SU-DHL-6 (cell line): ENCODE data around the gene NKD1.

Source experiments
- H2AFZ ChIP-seq: fragments of 200-600 bp; sonication (generic); 2 replicates; pipeline ENCODE4 v1.6.1; 2014; ENCODE audit warnings: low read depth, mild to moderate bottlenecking, moderate library complexity, mixed read lengths, antibody characterized with exemption, low read length; ENCODE audit not compliant: severe bottlenecking
- H3F3A ChIP-seq: fragments of 200-600 bp; shearing (Covaris generic); 2 replicates; pipeline ENCODE4 v1.6.0; 2016; ENCODE audit warnings: antibody characterized with exemption, mild to moderate bottlenecking; ENCODE audit not compliant: insufficient read depth
- H3K27ac ChIP-seq: fragments of 200-600 bp; sonication (generic); 2 replicates; pipeline ENCODE4 v1.5.1; 2016; ENCODE audit warnings: low read depth, mild to moderate bottlenecking, low read length, moderate library complexity, mixed read lengths
- H3K27me3 ChIP-seq: fragments of 200-600 bp; sonication (generic), shearing (Covaris generic); 2 replicates; pipeline ENCODE4 v1.6.0; 2014; ENCODE audit warnings: mild to moderate bottlenecking, low read length
- H3K36me3 ChIP-seq: fragments of 200-600 bp; sonication (generic); 2 replicates; pipeline ENCODE4 v1.6.1; 2014; ENCODE audit warnings: mild to moderate bottlenecking, low read length, mixed read lengths
- H3K4me2 ChIP-seq: fragments of 300-600, 200-600 bp; shearing (Covaris generic), sonication (generic); 2 replicates; pipeline ENCODE4 v1.6.0; 2014; ENCODE audit warnings: low read length, low read depth, mild to moderate bottlenecking; ENCODE audit not compliant: poor library complexity, severe bottlenecking
- H3K4me3 ChIP-seq: fragments of 200-600 bp; sonication (generic); 2 replicates; pipeline ENCODE4 v1.5.1; 2014; ENCODE audit warnings: antibody characterized with exemption, low read length, mild to moderate bottlenecking, mixed read lengths; ENCODE audit not compliant: insufficient read depth, poor library complexity, severe bottlenecking
- H3K79me2 ChIP-seq: fragments of 200-600 bp; sonication (generic); 2 replicates; pipeline ENCODE4 v1.6.1; 2014; ENCODE audit warnings: mild to moderate bottlenecking, low read length, moderate library complexity; ENCODE audit not compliant: insufficient read depth
- H3K9ac ChIP-seq: fragments of 200-600 bp; sonication (generic); 2 replicates; pipeline ENCODE4 v1.7.0; 2014; ENCODE audit warnings: mild to moderate bottlenecking, low read length
- H3K9me2 ChIP-seq: fragments of 200-600 bp; sonication (generic); replicated peaks from 2 replicates; pipeline ENCODE4 v1.6.1; 2014; ENCODE audit warnings: low read length; ENCODE audit not compliant: insufficient read depth
- H3K9me3 ChIP-seq: fragments of 200-600 bp; sonication (generic); 2 replicates; pipeline ENCODE4 v1.6.1; 2014; ENCODE audit warnings: low read length, mixed read lengths; ENCODE audit not compliant: insufficient read depth
- H4K20me1 ChIP-seq: fragments of 200-600 bp; sonication (generic); 2 replicates; pipeline ENCODE4 v1.6.1; 2014; ENCODE audit warnings: low read depth, mild to moderate bottlenecking, antibody characterized with exemption, low read length, moderate library complexity, mixed read lengths
- CTCF ChIP-seq: fragments of 200-600 bp; sonication (generic); IDR thresholded peaks from one replicate; pipeline ENCODE4 v1.5.1; 2017; ENCODE audit warnings: antibody characterized with exemption, mild to moderate bottlenecking, low read length, moderate library complexity; ENCODE audit not compliant: insufficient read depth, poor library complexity, severe bottlenecking
- EZH2phosphoT487 ChIP-seq: fragments of 200-600 bp; sonication (generic), shearing (Covaris generic); conservative IDR thresholded peaks from 2 replicates; pipeline ENCODE4 v1.6.1; 2018; ENCODE audit warnings: mild to moderate bottlenecking, antibody characterized with exemption, low read length, moderate library complexity, mixed read lengths

Gene NKD1

GRCh38 chr16:50636753-50637374, 88.7 kb downstream of the NKD1 start:
- Histone ChIP-seq H3K79me2 (no peaks in the 10 kb centered on the region), H4K20me1 (no peaks in the 10 kb centered on the region), H3K36me3 (no peaks in the 10 kb centered on the region), H2AFZ (no peak overlapping the region), H3K4me3 (no peak overlapping the region), H3K4me2 (no peak overlapping the region), H3K9me3 (no peaks in the 10 kb centered on the region), H3K27ac (no peak overlapping the region), H3K27me3 (no peaks in the 10 kb centered on the region), H3K9ac (no peak overlapping the region), H3K9me2 (no peaks in the 10 kb centered on the region), H3F3A (no peaks in the 10 kb centered on the region)
- TF ChIP-seq EZH2phosphoT487 (no peak), CTCF (no peak)

GRCh38 chr16:50637716-50638602, 89.8 kb downstream of the NKD1 start:
- no peaks in the 10 kb centered on the region for H3K27me3 ChIP-seq
- H3K9ac ChIP-seq: no peak overlapping the region
- no peaks in the 10 kb centered on the region for H3K79me2 ChIP-seq
- no peaks in the 10 kb centered on the region for H3K36me3 ChIP-seq
- no peaks in the 10 kb centered on the region for H3K9me2 ChIP-seq
- H3K4me3 ChIP-seq: no peak overlapping the region
- no peak overlapping the region for H3K27ac ChIP-seq
- H3K4me2 ChIP-seq: no peak overlapping the region
- no peaks in the 10 kb centered on the region for H3F3A ChIP-seq
- H4K20me1 ChIP-seq: no peaks in the 10 kb centered on the region
- TF ChIP-seq CTCF (no peak), EZH2phosphoT487 (no peak)
- H2AFZ ChIP-seq: no peak overlapping the region
- no peaks in the 10 kb centered on the region for H3K9me3 ChIP-seq

- Histone ChIP-seq H4K20me1 (no peaks in the 10 kb centered on the region), H3K9me3 (no peaks in the 10 kb centered on the region), H3K36me3 (no peaks in the 10 kb centered on the region), H2AFZ (no peak overlapping the region), H3K4me2 (no peak overlapping the region), H3K9ac (no peak overlapping the region), H3F3A (no peaks in the 10 kb centered on the region), H3K4me3 (no peak overlapping the region), H3K27me3 (no peaks in the 10 kb centered on the region), H3K27ac (no peak overlapping the region), H3K9me2 (no peaks in the 10 kb centered on the region), H3K79me2 (no peaks in the 10 kb centered on the region)
- TF ChIP-seq EZH2phosphoT487: no peak
- TF ChIP-seq CTCF: no peak
These were observed 90.8 kb downstream of the NKD1 start for GRCh38 chr16:50638816-50639670.
